HG02588 (cell line): ENCODE measurements around the gene HLA-DOA.
A peak's percentile ranks its signal among the peaks of the same experiment; 100 is the strongest.

Source experiments
- ATAC-seq: cut with Tn5 transposase; IDR thresholded peaks from one replicate; pipeline ENCODE4 v1.9.1; 2021; ENCODE audit warnings: mild to moderate bottlenecking, moderate library complexity; ENCODE audit not compliant: unreplicated experiment

HLA-DOA gene

DNA sequence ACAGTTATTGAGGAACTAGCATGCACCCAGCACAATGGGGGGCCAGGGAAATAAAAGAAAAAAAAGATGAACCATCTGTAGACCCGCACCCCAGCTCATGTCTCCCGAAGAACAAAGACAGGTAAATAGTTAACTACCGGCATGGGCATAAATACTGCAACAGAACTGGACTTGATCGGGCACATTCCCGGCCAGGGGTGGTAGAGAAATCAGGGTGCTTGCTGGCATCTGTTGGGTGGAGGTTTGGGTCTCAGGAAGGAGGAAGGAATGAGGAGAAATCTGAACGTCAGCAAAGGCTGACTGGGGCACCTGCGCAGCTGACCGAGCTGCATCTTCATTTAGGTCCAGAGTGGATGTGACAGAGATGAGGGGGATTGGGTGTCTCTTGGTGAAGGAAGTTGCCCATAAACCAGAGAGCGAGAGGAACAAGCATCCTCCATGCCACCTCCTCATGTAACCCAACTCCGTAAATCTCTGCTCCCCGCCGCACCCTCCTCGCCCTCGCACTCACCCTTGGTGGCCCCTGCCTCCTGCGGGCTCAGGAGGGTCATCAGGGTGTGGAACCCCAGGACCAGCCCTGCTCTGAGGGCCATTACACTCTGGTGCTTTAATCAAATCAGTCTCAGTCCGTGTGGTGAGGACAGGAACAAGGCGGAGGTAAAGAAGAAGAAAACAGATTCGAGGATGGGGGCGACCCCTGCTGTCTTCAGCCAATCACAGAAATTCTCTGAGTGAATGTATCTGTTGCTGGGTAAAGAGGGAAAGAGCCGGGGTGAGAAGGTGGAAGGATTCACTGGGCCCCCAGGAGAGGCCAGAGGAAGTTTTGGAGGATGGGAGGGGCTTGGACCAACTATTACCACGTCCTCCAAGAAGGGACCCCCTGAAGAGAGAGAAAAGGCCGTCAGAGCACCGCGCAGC, at the start of gene HLA-DOA:
TSS of gene HLA-DOA (minus strand) at position 648 of the 918 bp plus-strand sequence.
- ATAC-seq, result peak; percentile 77

GRCh38 chr6:33057222-33058150, 48.1 kb upstream of the HLA-DOA start:
- ATAC-seq, result no peak

DNA sequence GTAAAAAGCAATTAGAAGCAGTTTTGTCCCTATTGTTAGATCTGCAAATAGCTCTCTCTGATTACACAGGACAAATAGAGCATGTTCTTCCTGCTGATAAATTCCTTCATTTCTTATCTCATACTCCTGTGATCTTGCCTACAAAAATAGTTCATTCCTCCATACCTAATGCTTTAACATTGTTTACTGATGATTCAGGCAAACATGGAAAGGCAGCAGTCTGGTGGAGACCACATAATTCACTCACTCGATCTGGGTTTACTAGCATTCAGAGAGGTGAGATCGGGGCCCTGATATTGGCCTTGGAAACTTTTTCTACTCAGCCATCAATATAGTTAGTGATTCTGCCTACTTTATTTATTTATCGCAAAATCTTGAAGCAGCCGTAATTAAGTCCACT, 43.8 kb upstream of the HLA-DOA start:
- no peak for ATAC-seq

- ATAC-seq, result no peak
Observed at GRCh38 chr6:33052627-33053026, 43.2 kb upstream of the HLA-DOA start.

- no peak for ATAC-seq
Observed at GRCh38 chr6:33050014-33050810, 40.8 kb upstream of the HLA-DOA start.

DNA sequence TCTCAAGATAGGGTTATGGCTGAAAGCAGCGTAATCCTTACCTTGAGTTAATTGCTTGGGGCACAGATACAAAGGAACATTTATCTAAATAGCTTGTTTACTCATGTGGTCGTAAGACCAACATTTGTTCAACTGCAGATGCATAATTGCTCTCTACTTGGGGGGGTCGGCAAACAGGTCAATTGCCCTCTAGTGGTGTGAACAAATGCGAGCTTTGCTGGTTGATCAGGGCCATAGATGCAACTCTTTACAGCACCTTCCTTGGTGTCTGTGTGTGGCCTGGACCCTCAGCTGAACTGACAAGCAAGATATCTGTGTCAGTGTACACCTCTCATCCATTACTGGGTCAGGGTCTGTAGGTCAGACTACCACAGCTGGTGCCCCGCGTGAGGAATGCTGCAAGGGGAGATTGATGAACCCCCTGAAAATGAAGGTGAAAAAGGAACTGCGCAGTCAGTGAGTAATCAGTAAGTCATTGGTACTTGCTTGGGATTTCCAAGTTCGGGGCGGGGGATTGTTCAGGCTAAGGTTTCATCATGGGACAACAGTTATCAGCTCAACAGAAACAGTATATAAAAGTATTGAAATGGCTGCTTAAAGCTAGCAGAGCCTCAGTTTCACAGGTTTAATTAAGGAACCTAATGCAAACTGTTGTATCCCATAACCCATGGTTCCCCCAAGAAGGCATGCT, 40.1 kb upstream of the HLA-DOA start:
- ATAC-seq, result no peak

DNA sequence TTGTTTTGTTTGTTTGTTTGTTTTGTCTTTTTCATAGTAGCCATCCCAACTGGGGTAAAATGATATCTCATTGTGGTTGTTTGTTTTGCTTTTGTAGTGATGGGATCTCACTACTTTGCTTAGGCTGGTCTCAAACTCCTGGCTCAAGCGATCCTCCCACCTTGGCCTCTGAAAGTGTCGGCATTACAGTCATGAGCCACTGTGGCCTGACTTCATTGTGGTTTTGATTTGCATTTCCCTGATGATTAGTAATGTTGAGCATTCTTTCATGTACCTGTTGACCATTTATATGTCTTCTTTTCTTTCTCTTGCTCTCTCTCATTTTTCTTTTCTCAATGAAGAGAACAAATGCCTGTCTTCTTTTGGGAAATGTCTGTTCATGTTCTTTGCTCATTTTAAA, 30.8 kb upstream of the HLA-DOA start:
- no peak for ATAC-seq

GRCh38 chr6:33036535-33036934, 27.1 kb upstream of the HLA-DOA start:
- no peak for ATAC-seq

- no peak for ATAC-seq
Observed at GRCh38 chr6:33034554-33034953, 25.2 kb upstream of the HLA-DOA start.

DNA sequence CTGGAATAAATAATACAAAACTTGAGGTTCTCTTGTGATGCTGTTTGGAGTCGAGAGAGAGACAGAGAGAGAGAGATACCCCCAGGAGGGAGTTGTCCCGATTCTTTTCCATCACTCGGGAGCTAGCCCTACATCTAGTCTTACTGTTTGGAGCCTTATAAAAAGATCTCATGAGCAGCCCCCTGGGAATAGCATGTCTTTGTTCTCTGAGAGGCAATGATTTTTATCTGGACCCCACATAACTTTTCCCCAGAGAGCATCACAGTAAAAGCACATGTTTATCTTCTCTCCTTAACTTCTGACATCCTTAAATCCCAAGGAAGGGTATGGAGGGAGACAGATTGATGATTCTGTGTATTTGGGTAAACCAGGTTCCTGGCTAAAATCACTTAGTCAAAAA, 20.9 kb upstream of the HLA-DOA start:
- ATAC-seq, result no peak

DNA sequence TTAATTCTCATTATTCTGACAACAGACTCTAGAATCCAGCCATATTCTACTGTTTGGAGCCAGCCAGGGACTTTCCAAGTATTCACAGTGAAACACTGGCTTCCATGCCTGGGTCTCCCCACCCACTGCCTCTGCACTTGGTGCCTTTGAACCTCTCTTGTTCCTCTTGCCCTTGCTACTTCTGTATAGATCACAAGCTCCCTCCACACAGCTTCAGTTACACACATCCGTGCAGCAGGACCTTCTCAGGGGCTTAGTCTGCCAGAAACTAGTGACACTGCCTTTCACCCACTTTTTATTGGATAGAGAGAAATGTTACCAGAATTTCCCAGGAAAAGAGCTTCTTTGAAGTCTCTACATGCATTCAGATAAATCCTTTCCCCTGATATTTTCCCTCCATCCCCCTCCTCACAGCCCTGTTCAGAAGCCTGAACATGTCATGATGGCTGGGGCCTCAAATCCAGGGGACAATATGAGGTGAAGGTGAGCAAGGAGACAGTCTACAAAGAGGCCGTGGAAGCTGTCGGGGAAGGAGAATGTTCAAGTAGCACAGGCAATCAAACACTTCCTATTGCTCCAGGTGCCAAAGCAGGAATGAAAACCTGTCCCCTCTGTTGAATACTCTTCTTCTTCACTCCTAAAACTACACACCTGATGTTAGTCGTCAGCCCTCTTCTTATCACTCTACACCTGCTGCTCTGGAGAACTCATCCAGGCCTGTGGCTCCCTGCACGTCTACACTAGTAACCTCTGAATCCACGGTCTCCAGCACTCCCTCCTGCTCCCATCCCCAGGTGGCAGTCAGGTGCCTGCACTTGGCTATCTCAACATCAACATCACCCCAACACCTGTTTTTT, 20.2 kb upstream of the HLA-DOA start:
- peak; percentile 79 for ATAC-seq

DNA sequence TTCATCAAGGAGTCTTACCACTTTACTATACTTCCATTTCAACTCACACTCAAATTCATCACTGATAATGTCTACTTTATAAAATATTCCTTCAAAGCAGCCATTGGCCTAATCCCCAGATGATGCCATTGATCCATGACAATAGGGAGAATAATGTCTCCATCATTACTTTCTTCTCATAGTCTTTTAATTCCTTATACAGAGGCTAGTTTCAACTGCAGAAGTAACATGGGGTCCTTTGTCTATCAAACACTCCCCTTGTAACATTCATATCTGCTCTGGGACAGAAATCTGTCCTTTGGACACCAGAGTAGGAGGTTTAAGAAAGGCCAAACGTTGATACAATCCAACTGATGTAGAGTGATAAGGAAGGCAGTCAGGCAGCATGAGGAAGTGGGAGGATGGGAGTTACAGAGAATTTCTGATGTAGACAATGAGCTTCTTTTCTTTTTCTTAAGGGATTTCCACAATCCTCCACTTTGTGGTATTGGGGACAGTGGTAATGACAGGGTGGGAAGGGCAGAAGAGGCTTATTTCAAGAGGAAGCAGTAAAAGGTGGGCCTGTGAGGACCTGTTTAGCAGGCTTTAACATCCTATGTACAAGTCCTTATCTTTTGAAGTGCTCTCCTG, 18.9 kb upstream of the HLA-DOA start:
- ATAC-seq, result no peak

DNA sequence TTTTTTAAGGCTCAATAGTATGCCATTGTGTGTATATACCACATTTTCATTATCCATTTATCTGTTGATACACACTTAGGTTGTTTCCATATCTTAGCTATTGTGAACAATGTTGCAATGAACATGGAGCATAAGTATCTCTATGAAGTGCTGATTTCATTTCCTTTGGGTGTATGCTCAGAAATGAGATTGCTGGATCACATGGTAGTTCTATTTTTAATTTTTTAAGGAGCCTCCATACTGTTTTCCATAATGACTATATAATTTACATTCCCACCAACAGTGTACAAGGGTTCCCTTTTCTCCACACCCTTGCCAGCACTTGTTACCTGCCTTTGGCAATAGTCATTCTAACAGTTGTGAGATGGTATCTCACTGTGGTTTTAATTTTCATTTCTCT, 15.1 kb upstream of the HLA-DOA start:
- no peak for ATAC-seq

- ATAC-seq, result no peak
Observed at GRCh38 chr6:33023536-33023935, 14.1 kb upstream of the HLA-DOA start.

- no peak for ATAC-seq
Observed at GRCh38 chr6:33021917-33022316, 12.5 kb upstream of the HLA-DOA start.

DNA sequence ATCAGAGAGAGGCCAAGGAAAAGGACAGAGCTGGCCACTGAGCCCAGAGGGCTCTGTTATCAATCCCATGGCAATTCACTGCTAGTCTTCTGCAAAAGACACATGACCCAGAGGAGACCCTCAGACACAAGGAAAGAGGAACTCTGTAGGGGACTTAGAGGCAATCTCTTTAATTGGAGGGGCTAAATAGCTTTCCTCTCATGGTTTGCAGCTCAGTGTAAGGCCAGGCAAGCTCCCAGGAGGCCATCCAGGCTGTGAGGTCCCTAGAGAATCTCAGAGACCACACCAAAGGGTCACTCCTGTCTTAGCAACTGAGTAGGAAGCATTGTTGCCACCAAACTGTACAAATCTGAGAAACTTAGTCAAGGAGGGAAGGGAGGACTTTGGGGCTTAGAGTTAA, 10.0 kb upstream of the HLA-DOA start:
- ATAC-seq, result no peak

- peak; percentile 58 for ATAC-seq
Observed at GRCh38 chr6:33018904-33019303, 9.5 kb upstream of the HLA-DOA start.

- ATAC-seq, result no peak
Observed at GRCh38 chr6:33018418-33018817, 9.0 kb upstream of the HLA-DOA start.
